NCI-H2107 treated with DMSO at 0.1 percent for 48 hours (cell line): Measurements from ENCODE around the gene CCL25.
"Not testable (repeated sequence)": the region's sequence is repeated elsewhere in the genome, so short reads cannot be mapped to it uniquely, and the experiment has no call there.

Experiments
- DNase-seq: peaks from one replicate; lab custom pipeline; 2025; ENCODE audit not compliant: unreplicated experiment; lab: John Stamatoyannopoulos, UW

CCL25 gene, protein sequence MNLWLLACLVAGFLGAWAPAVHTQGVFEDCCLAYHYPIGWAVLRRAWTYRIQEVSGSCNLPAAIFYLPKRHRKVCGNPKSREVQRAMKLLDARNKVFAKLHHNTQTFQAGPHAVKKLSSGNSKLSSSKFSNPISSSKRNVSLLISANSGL

DNA sequence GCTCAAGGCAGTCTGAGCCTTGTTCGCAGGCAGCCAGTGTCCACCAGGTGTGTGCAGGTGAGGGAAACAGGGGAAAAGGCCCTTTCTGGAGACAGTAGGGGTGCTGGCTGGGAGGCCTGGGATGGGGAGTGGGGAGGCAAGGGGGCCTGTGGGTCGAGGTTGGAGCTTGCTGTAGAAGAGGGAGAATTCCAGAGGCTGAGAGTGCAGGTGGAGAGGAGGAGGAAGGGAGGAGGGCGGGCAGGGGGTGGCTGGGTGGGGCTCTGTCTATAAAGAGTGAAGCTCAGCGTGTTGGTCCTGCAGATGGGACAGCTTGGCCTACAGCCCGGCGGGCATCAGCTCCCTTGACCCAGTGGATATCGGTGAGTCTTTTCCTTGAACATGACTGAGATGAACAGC lies at the start of gene CCL25:
Gene CCL25 (plus strand): TSS at position 297 of the 396 bp plus-strand sequence. CDS start 290 bp downstream, outside the sequence.
- no peak for DNase-seq

DNA sequence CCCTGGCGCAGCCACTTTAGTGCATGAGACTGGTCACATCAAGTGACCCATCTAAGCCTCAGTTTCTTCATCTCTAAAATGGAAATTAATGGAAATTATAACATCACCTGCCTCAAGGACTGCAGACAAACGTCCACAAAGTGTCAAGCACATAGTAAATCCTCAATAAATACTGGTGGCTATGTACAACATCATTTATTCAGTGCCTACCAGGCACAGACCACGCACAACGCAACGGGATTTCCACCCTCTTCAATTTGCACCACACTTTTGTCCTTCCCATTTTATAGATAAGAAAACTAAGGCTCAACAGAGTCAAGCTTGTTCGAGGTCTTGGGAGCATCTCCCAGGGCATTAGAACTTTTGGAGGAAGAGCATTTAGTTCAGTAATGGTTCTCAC lies 48.6 kb upstream of the CCL25 start:
- DNase-seq = no peak

DNA sequence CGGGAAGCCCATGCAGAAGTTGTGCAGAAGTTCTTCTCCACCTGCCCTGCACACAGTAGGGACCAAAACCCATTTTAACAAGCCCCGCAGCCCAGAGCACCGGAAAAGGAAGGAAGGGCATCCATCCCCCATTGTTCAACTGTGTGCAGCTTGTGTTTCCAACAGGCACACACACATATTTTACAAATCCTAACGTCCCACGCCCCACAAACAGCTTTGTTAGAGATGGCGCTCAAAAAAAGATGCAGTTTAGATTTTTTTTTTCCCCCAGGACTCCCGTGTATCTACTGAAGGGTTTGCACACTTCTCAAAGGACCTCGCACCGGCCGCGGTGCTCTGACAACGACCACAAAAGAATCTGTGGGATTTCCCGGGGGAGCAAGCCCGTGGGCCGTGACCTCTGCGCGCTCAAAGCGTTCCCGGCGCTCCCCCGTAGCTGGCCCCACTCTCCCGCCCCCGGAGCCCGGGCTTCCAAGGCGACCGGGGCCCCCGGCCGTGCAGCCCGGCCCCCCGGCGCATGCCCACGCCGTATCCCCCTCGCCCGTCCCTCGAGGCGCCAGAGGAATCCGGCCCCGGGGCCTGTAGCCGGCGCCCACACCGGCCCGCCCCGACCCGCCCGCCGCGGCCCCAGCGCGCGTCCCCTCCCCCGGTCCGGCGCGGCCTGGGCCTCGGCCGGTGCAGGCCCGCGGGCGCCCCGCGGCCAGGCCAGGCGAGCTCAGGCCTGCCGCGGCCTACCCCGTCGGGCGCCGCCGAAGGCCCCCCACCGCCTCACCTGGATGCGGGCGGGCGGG lies 47.6 kb upstream of the CCL25 start:
- DNase-seq = no peak

DNA sequence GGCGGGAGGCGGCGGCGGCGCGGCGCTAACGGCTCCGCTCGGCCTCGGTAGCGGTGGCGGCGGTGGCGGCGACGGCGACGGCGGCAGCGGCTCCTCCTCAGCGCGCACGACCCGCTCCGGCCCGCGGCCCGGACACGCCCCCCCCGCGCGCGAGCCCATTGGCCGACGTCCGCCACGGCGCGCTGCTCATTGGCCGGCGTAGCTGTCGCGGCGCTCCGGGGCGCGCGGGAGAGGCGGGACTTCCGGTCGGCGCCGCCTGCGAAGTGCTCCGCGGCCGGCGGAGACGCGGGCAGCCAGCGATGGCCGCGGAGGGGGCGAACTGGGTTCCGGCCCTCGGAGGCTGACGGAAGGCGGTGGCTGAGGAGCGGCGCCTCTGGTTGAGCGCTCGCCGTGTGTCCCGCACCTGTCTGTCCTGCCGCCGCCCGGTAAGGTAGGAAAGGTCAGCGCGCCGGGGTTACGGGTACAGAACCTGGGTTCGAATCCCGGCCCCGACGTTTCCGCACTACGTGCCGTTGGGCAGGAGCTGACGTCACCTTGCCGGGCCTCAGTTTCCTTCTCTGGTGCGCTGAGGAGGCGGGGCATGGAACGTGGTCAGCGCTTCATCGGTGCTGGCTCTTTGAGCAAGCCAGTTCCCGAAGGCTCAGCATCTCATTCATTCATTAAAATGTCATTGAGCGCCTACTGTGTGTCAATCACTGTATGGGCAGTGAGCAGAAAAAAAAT lies 46.9 kb upstream of the CCL25 start, which contains the start of gene ELAVL1:
Gene ELAVL1 (minus strand): TSS at position 108 of the 723 bp plus-strand sequence. CDS start 13,826 bp downstream, outside the sequence.
- DNase-seq = peak; percentile 59

DNA sequence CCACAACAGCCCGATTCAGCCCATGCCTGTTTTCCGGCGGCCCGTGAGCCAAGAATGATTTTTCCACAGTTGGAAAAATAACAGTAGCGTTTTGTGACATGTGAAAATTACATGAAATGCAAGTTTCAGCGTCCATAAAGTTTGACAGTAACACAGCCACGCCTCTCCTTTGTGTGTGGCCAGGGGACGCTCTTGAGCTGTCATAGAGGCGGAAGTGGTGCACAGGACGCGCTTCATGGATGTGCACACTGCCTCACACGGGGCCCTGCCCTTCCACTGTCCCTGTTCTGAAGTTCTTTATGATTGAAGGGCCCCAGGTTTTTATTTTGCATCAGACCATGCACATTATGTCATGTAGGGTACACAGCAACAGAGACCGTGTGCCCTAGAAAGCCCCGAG lies 34.8 kb upstream of the CCL25 start:
- no peak for DNase-seq

DNA sequence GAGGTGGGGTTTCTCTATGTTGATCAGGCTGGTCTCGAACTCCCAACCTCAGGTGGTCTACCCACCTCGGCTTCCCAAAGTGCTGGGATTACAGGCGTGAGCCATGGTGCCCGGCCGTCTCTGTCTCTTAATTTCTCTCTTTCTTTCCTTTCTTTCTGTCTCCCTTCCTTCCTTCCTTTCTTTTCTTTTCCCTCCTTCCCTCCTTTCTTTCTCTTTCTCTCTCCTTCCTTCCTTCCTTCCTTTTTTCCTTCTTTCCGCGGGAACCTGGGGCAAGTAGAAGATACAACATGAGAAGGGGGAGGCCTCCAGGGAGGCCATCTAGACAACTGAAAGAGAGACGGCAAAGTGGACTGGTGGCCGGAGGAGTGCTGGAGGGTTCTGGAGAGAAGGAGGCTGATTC lies 31.9 kb upstream of the CCL25 start:
- DNase-seq = no peak

DNA sequence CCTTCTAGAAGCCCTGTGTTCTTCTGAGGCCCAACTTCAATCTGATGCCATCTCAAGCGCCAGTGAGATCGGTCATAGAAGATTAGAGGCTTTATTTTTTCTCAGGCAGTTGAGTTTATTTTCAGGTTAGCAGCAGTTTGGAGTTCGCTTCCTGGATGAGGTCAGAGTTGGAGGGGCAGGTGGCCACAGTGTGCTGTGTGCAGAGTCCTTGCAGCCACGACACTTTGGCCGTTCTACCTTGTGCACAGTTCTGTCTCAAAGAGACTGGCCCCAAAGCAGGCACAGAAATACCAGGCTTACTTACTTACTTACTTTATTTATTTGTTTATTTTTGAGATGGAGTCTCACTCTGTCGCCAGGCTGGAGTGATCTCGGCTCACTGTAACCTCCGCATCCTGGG lies 31.2 kb upstream of the CCL25 start:
- no peak for DNase-seq

DNA sequence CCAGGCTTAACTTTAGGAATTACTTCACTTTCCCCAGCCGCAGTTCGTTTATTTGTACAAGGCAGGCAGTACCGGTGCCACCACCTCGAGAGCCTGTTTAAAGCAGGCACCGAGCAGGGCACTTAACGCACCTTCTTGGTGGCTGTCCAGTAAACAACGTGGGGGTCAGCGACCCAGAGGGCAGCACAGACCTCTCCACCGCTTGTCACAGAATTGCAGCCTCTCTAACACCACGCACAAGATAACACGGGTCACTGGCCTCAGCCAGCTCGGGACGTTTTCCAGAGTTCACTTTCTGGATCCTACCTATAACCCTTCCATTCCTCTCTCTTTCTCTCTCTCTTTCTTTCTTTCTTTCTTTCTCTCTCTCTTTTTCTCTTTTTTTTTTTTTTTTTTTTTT lies 30.3 kb upstream of the CCL25 start:
- no peak for DNase-seq

DNA sequence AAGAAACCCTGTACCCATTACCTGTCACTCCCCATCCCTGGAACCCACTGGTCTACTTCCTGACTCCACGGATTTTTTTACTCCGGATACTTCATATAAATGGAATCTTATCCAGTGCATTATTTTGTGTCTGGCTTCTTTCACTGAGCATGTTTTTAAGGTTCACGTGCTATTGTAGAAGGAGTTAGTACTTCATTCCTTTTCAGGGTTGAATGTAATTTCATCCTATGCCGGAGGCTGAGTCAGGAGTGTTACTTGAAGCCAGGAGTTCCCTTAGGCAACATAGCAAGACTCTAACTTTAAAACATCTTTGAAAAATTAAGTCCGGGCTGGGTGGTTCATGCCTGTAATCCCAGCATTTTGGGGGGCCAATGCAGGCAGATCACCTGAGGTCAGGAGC lies 29.2 kb upstream of the CCL25 start:
- DNase-seq = no peak

DNA sequence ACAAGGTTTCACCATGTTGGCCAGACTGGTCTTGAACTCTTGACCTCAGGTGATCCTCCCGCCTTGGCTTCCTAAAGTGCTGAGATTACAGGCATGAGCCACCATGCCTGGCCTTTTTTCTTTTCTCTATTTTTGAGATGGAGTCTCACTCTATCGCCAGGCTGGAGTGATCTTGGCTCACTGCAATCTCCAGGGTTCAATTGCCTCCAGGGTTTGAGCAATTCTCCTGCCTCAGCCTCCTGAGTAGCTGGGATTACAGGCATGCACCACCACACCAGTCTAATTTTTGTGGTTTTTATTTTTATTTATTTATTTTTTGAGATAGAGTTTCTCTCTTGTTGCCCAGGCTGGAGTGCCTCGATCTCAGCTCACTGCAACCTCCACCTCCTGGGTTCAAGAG lies 28.3 kb upstream of the CCL25 start:
- DNase-seq = not testable (repeated sequence)

DNA sequence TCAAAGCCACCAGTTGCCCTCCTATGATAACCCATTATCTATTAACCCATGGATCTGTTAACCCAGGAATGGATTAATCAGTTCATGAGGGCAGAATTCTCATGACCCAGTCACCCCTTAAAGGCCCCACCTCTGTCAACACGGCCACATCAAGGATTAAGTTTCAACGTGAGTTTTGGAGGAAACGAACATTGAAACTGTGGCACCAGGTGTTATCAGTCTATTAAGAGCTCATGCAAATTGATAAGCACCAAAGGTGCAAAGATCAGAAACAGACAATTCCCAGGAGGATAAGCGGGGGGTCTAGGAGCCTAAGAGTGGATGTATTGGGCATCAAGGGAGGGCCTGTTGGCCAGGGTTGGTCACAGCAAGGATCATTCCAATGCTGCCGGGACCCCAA lies 27.2 kb upstream of the CCL25 start:
- DNase-seq = no peak

DNA sequence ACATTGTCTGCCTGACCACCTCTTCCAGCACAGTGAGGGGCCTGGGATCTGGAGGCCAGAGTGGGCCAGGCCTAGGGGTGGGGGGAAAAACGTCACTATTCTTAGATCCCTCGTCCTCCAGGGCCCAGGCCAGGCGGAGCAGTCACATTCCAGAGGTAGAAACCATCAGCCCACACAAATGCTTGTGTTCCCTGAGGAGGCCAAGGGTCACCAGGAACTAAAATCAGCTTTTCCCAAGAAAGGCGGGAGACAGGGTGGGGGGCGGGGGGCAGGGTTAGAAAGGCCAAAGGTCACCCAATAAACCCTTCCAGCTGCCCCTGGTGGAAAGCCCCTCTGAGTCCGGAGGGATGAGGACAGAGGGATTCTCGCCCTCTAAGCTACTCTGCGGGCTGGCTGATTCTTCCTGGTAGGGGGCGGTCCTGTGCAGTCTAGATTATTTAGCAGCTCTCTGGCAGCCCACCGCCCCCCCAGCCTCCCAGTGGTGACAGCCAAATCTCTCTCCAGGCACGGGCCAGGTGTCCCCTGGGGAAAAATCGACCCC lies 23.5 kb upstream of the CCL25 start:
- no peak for DNase-seq

DNA sequence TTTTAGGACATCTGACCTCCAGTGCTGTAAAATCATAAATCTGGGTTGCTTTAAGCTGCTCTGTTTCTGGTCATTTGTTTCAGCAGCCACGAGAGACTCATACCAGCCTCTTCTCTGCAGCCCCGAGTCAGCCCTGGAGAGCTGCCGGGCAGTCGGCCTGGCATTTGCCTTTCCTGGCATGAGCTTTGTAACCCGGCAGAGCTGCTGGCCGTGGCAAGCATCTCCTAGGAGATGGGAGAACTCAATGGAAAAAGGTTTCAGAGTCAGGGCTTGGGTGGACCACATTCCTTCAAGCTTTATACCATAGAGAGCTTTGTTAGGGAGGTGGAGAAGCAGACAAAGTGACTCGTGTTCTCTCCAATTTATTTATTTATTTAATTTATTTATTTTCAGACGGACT lies 21.6 kb upstream of the CCL25 start:
- DNase-seq = no peak

DNA sequence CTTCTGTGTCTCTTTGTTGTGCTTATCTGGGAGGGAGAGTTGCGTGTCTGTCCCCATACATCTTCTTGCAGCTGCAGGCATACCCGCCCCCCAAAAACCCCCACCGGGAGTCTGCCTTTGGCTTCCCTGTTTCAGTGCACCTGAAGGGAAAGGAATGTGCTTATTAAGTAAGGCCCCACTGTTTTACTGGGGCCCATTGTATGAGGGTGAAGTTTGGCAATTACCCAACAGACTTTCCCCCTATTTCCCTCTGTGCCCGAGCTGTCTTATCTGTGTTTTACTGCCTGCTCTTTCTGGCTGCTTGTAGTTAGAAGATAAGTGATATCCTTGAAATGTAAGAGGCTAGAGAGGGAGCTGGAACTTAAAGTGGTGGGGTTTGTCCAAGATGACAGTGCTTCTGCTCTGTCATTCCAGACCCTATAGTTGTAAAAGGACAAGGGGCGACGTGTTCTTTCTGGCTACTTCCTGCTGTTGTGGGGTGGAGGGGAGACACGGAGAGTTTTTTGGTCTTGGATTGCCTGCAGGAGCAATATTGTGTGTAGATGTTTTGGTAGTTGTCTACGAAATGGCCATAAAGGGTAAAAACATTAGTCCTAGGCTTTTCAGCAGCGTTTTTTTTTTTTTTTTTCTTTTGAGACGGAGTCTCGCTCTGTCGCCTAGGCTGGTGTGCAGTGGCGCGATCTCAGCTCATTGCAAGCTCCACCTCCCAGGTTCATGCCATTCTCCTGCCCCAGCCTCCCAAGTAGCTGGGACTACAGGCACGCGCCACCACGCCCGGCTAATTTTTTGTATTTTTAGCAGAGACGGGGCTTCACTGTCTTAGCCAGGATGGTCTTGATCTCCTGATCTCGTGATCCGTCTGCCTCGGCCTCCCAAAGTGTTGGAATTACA lies 19.0 kb upstream of the CCL25 start:
- DNase-seq = not testable (repeated sequence)

DNA sequence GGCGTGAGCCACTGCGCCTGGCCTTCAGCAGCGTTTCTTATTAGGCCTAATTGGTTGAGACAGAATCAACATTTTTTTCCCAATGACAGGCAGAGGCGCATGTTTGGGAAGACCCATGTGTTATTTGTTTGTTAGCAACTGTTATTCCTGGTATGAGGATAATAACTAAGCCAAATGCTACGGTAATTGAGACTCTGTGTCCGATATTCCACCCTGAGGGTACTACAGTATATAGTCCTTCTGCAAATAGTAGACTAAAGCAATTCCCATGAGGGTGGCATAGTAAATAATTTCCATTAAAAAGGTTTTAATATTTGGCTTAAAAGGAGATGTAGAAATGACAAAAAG lies 18.4 kb upstream of the CCL25 start:
- no peak for DNase-seq

DNA sequence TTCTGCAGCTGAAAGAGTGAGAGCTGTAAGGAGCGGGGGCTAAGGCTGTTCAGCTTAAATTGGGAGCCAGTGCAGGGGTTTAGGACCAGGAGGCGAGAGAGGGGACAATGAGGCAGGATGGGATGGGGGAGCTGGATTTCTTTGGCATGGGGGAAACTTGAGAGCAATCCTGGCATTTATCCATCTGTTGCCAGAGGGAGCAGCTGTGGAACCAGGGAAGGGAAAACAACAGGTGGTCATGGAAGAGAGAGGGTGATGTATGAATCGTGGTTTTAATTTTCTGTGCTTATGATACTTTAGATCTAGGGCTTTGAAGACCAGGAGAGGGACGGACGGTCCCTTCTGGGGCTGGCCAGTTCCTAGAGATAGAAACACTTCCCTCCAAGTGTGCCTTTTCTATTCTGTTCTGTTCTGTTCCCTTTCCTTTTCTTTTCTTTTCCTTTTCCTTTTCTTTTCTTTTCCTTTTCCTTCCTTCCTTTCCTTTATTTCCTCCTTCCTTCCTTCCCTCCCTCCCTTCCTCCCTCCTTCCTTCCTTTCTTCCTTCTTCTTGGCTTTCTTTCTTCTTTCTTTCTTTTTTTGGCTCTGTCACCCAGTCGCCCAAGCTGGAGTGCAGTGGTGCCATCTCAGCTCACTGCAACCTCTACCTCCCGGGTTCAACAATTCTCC lies 16.0 kb upstream of the CCL25 start:
- peak; percentile 94 for DNase-seq

DNA sequence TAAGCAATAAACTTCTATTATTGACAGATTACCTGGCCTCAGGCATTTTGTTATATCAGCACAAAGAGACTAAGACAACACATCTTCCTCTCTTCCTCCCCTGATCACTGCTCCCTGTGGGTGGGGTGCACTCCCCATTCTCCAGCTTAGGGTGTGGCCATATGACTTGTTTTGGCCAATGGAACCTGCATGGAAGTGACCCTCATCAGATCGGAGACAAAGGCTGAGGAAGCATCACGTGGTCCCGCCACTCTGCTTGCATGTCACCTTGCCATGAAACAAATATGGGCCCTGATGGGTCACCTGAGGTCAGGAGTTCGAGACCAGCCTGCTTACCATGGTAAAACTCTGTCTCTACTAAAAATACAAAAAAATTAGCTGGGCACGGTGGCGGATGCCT lies 13.7 kb upstream of the CCL25 start:
- DNase-seq = no peak

DNA sequence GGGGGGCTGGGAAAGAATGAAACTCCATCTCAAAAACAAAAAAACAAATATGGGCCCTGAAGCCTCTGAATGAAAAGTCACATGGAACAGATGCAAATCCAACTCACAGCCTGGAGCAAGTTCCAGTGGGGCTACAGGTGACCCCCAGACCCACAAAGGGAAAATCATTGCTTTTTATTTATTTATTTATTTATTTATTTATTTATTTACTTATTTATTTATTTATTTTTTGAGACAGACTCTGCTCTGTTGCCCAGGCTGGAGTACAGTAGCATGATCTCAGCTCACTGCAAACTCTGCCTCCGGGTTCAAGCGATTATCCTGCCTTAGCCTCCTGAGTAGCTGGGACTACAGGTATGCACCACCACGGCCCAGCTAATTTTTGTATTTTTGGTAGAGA lies 13.3 kb upstream of the CCL25 start:
- no peak for DNase-seq

DNA sequence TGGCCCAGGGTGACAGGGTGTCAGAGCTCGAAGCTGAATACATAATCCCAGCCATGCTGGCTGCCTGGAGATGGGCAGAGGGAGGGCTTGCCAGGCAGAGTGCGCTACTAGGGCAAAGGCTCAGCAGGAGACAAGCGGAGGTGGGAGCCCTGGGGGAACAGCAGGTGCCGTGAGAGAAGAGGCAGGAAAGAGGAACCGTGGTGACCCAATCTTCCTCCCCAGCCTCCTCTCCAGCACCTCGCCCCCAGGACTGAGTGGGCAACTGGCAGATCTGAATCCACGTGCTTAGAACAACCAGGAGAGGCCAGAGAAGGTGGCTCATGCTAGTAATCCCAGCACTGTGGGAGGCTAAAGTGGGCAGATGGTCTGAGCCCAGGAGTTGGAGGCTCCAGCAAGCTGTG lies 11.0 kb upstream of the CCL25 start:
- peak; percentile 57 for DNase-seq

DNA sequence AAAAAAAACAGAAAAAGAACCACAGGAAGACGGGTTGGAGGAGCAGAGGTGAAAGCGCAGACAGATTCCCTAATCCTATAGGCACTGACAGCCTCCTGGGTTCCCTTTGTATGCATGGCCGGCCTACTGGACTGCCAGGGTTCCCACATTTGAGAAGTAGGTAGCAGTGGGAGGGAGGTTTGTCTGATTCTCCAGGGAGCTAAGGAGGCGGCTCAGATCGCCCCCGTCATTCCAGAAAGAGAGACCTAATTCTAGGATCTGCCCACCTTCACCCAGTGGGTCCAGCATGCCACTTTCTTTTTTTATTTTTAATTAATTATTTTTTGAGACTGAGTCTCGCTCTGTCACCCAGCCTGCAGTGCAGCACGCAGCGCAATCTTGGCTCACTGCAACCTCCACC lies 9.7 kb upstream of the CCL25 start:
- no peak for DNase-seq
